B cell (primary cell): Measurements from ENCODE around the gene ZNF492. TPM values are rescaled to one million over a fixed set of nuclear protein-coding genes. Genes with fewer than 3 reads are reported as not detected.

Experiments used
- ATAC-seq: fragments of 200-7000 bp; cut with Tn5 transposase; one replicate; pipeline ENCODE4 v1.10.0; 2021; ENCODE audit warnings: low read depth, mild to moderate bottlenecking, moderate number of reproducible peaks, moderate library complexity
- CTCF ChIA-PET: fragments of 350-600 bp; sonication (Branson Sonifier 250); formaldehyde crosslinking; loops from one replicate; lab custom pipeline; 2021; ENCODE audit warnings: antibody characterized with exemption, inconsistent platforms; lab: Charles Lee
- POLR2A ChIA-PET: fragments of 350-600 bp; sonication (Branson Sonifier 250); formaldehyde crosslinking; loops from one replicate; lab custom pipeline; 2021; ENCODE audit warnings: antibody characterized with exemption; lab: Charles Lee
- DNase-seq: peaks from one replicate; pipeline ENCODE4 v3.0.0; 2013
- H2AFZ ChIP-seq: 2 replicates; pipeline ENCODE4 v1.6.1; 2012; ENCODE audit warnings: mild to moderate bottlenecking, low read depth, low read length; ENCODE audit not compliant: insufficient read depth, poor library complexity, severe bottlenecking
- H3K27ac ChIP-seq, 2 donors: 1 replicate in 1 of 2; 2 replicates in 1 of 2; pipeline ENCODE4 v1.5.1; 2012 to 2013; ENCODE audit warnings: low read length in 2 of 2, mild to moderate bottlenecking in 2 of 2, moderate library complexity in 1 of 2
- H3K27me3 ChIP-seq, 4 experiments: fragments of 200-600 bp in 1 of 4; sonication (generic) in 1 of 4; replicated peaks in 1 of 4; 1 replicate in 2 of 4; 2 replicates in 2 of 4; pipeline versions ENCODE4 v1.6.1 to v1.7.0; 2013 to 2016; ENCODE audit warnings: low read length in 3 of 4, mild to moderate bottlenecking in 2 of 4, mixed read lengths in 1 of 4, moderate library complexity in 1 of 4; ENCODE audit not compliant: insufficient read depth in 4 of 4, control insufficient read depth in 3 of 4; ENCODE audit errors: control extremely low read depth in 1 of 4
- H3K36me3 ChIP-seq, 2 experiments: replicated peaks in 1 of 2; 1 replicate in 1 of 2; 2 replicates in 1 of 2; pipeline versions ENCODE4 v1.6.1 to v1.7.1; 2013; ENCODE audit warnings: low read length in 1 of 2; ENCODE audit not compliant: insufficient read depth in 2 of 2, control insufficient read depth in 1 of 2; ENCODE audit errors: control extremely low read depth in 1 of 2, extremely low read depth in 1 of 2
- H3K4me1 ChIP-seq, 2 donors: fragments of 200-600 bp in 1 of 2; sonication (generic) in 1 of 2; 1 replicate in 1 of 2; 2 replicates in 1 of 2; pipeline versions ENCODE4 v1.5.1 to v1.6.1; 2013 to 2017; ENCODE audit warnings: low read length in 2 of 2; ENCODE audit not compliant: control insufficient read depth in 2 of 2, insufficient read depth in 2 of 2
- H3K4me2 ChIP-seq: replicated peaks from 2 replicates; pipeline ENCODE3; 2012; ENCODE audit warnings: mild to moderate bottlenecking, low read depth, low read length; ENCODE audit not compliant: poor library complexity, severe bottlenecking
- H3K4me3 ChIP-seq, 5 experiments: fragments of 200-600 bp in 1 of 5; sonication (generic) in 1 of 5; 1 replicate in 3 of 5; 2 replicates in 2 of 5; pipeline versions ENCODE4 v1.5.1 to v1.7.0; 2011 to 2016; ENCODE audit warnings: low read length in 4 of 5, mild to moderate bottlenecking in 4 of 5, low read depth in 2 of 5, control low read depth in 1 of 5, moderate library complexity in 1 of 5; ENCODE audit not compliant: insufficient read depth in 1 of 5; ENCODE audit errors: control extremely low read depth in 1 of 5, extremely low read depth in 1 of 5
- H3K79me2 ChIP-seq: fragments of 200-600 bp; sonication (generic); one replicate; pipeline ENCODE4 v1.6.0; 2016; ENCODE audit warnings: low read length; ENCODE audit not compliant: control insufficient read depth, insufficient read depth
- H3K9ac ChIP-seq: fragments of 200-600 bp; sonication (generic); 2 replicates; pipeline ENCODE4 v1.6.1; 2017; ENCODE audit warnings: mild to moderate bottlenecking, low read length, moderate library complexity
- H3K9me3 ChIP-seq, 3 donors: one replicate each; pipeline versions ENCODE4 v1.6.1 to v1.7.1; 2013; ENCODE audit warnings: low read length in 2 of 3; ENCODE audit not compliant: control insufficient read depth in 2 of 3, insufficient read depth in 1 of 3; ENCODE audit errors: control extremely low read depth in 1 of 3
- H4K20me1 ChIP-seq: 2 replicates; pipeline ENCODE4 v1.6.0; 2012; ENCODE audit warnings: mild to moderate bottlenecking, low read length; ENCODE audit not compliant: insufficient read depth, control insufficient read depth, poor library complexity, severe bottlenecking
- H3K27ac Mint-ChIP-seq: one replicate; pipeline ENCODE4 v1.8.0; 2021; ENCODE audit warnings: mixed read lengths
- H3K27me3 Mint-ChIP-seq: one replicate; pipeline ENCODE4 v1.8.0; 2021; ENCODE audit warnings: mixed read lengths
- H3K4me1 Mint-ChIP-seq: one replicate; pipeline ENCODE4 v1.8.0; 2021; ENCODE audit warnings: mixed read lengths
- H3K4me3 Mint-ChIP-seq: one replicate; pipeline ENCODE4 v1.8.0; 2021; ENCODE audit warnings: mixed read lengths
- H3K9me3 Mint-ChIP-seq: one replicate; pipeline ENCODE4 v1.8.0; 2022; ENCODE audit warnings: mixed read lengths; ENCODE audit not compliant: insufficient read depth
- CTCF ChIP-seq: fragments of 200-600 bp; IDR thresholded peaks from one replicate; pipeline ENCODE4 v1.8.0; 2022; ENCODE audit warnings: antibody characterized with exemption, mild to moderate bottlenecking
- EZH2 ChIP-seq: IDR thresholded peaks from 2 replicates; pipeline ENCODE4 v1.6.1; 2012; ENCODE audit warnings: borderline replicate concordance, low read depth, mild to moderate bottlenecking, moderate library complexity, low read length; ENCODE audit not compliant: insufficient read depth, poor library complexity, severe bottlenecking
- WGBS: methylation state at CpG from one replicate; pipeline ENCODE4 v1.1.5; 2013; ENCODE audit warnings: missing lambda C conversion rate; ENCODE audit not compliant: insufficient coverage; 5-methylcytosine and 5-hydroxymethylcytosine counted together
- intact Hi-C: fragments of 100-400 bp; cut with micrococcal nuclease; formaldehyde crosslinking; loops from one replicate; pipeline ENCODE4 v1.10.0; 2022
- polyA plus RNA-seq: library from polyadenylated mRNA; depleted of rRNA; stranded (reverse); fragments of >200 nt; gene quantifications from 2 replicates; pipeline ENCODE4 v1.2.3, GENCODE V29; 2012
- total RNA-seq, 2 donors: library from RNA; stranded (reverse); fragments of 120-200 nt in 1 of 2; gene quantifications; 1 replicate in 1 of 2; 2 replicates in 1 of 2; pipeline versions ENCODE4 v1.2.3 to v1.2.4, GENCODE V29; 2013 to 2022

ZNF492 gene
- total and polyA plus RNA-seq, 2 donors (not counting 1 experiment from before 2014, with no cell fraction given): 0.37 to 1.2 TPM

GRCh38 chr19:22610121-22610520, 24.0 kb upstream of the ZNF492 start:
- no peaks in the 10 kb centered on the region for H3K27me3 Mint-ChIP-seq
- ChIA-PET CTCF (no interaction called here), POLR2A (no interaction called here)
- TF ChIP-seq CTCF: no peak
- TF ChIP-seq EZH2: no peak
- no peak overlapping the region for H3K4me2 ChIP-seq
- H2AFZ ChIP-seq: no peak overlapping the region
- no peak overlapping the region for H3K9ac ChIP-seq
- H3K9me3 Mint-ChIP-seq: peaks cover 11% of the 10 kb centered on the region
- intact Hi-C loops: no loop called here
- DNase-seq (no peak), ATAC-seq (no peak)
- no peaks in the 10 kb centered on the region for H3K36me3 ChIP-seq
- H4K20me1 ChIP-seq: no peaks in the 10 kb centered on the region
- H3K27ac ChIP-seq: no peak overlapping the region
- no peaks in the 10 kb centered on the region for H3K4me1 Mint-ChIP-seq
- no peak overlapping the region for H3K4me3 ChIP-seq
- no peaks in the 10 kb centered on the region for H3K4me1 ChIP-seq
- H3K79me2 ChIP-seq: no peaks in the 10 kb centered on the region
- H3K4me3 Mint-ChIP-seq: no peak overlapping the region
- H3K27me3 ChIP-seq: no peaks in the 10 kb centered on the region
- peaks cover 0 to 60% (median 0%) of the 10 kb centered on the region in 3 donors for H3K9me3 ChIP-seq
- 95% methylated on average over 2 of the region's 2 CpGs for WGBS
- H3K27ac Mint-ChIP-seq: no peak overlapping the region

- no peak overlapping the region for H3K4me2 ChIP-seq
- POLR2A ChIA-PET: no interaction called here
- Mint-ChIP-seq H3K4me1 (no peaks in the 10 kb centered on the region), H3K27me3 (no peaks in the 10 kb centered on the region), H3K27ac (no peak overlapping the region), H3K4me3 (no peak overlapping the region), H3K9me3 (peaks cover 11% of the 10 kb centered on the region)
- no peak overlapping the region for H2AFZ ChIP-seq
- H3K4me3 ChIP-seq: no peak overlapping the region
- no CpG with 5 or more reads among the region's 1 CpG for WGBS
- H3K27me3 ChIP-seq: no peaks in the 10 kb centered on the region
- peaks cover 0 to 54% (median 0%) of the 10 kb centered on the region in 3 donors for H3K9me3 ChIP-seq
- intact Hi-C loops: no loop called here
- H3K36me3 ChIP-seq: no peaks in the 10 kb centered on the region
- H3K9ac ChIP-seq: no peak overlapping the region
- CTCF ChIA-PET: no interaction called here
- no peak for ATAC-seq
- H3K27ac ChIP-seq: no peak overlapping the region
- H4K20me1 ChIP-seq: no peaks in the 10 kb centered on the region
- H3K79me2 ChIP-seq: no peaks in the 10 kb centered on the region
- TF ChIP-seq CTCF (no peak), EZH2 (no peak)
- no peak for DNase-seq
- no peaks in the 10 kb centered on the region for H3K4me1 ChIP-seq
These were observed 21.8 kb upstream of the ZNF492 start for GRCh38 chr19:22612316-22612715.
